HG03103 (cell line): ENCODE results near the gene ZCCHC24.

Experiments used
- ATAC-seq: cut with Tn5 transposase; IDR thresholded peaks from one replicate; pipeline ENCODE4 v1.9.1; 2021; ENCODE audit warnings: low read depth; ENCODE audit not compliant: unreplicated experiment

ZCCHC24 gene

GRCh38 chr10:79387466-79387973 is 57.9 kb downstream of the ZCCHC24 start:
- ATAC-seq = no peak

- ATAC-seq = no peak
Observed at GRCh38 chr10:79386637-79387465, 58.6 kb downstream of the ZCCHC24 start.

- no peak for ATAC-seq
Observed at GRCh38 chr10:79385804-79386531, 59.5 kb downstream of the ZCCHC24 start.

- ATAC-seq = no peak
Observed at GRCh38 chr10:79385392-79385795, 60.0 kb downstream of the ZCCHC24 start.

GRCh38 chr10:79384773-79385391 is 60.5 kb downstream of the ZCCHC24 start:
- ATAC-seq = no peak

- ATAC-seq = no peak
Observed at GRCh38 chr10:79383974-79384606, 61.3 kb downstream of the ZCCHC24 start.

GRCh38 chr10:79382491-79382941 is 62.9 kb downstream of the ZCCHC24 start:
- no peak for ATAC-seq

- ATAC-seq = no peak
Observed at GRCh38 chr10:79381804-79382221, 63.6 kb downstream of the ZCCHC24 start.

GRCh38 chr10:79380946-79381721 is 64.3 kb downstream of the ZCCHC24 start:
- no peak for ATAC-seq

GRCh38 chr10:79380125-79380945 is 65.1 kb downstream of the ZCCHC24 start:
- no peak for ATAC-seq

- ATAC-seq = no peak
Observed at GRCh38 chr10:79379512-79380124, 65.8 kb downstream of the ZCCHC24 start.

GRCh38 chr10:79378647-79379511 is 66.5 kb downstream of the ZCCHC24 start:
- ATAC-seq = no peak

- no peak for ATAC-seq
Observed at GRCh38 chr10:79378383-79378646, 67.1 kb downstream of the ZCCHC24 start.

- ATAC-seq = no peak
Observed at GRCh38 chr10:79377557-79378382, 67.7 kb downstream of the ZCCHC24 start.

GRCh38 chr10:79376751-79377556 is 68.5 kb downstream of the ZCCHC24 start:
- no peak for ATAC-seq

- no peak for ATAC-seq
Observed at GRCh38 chr10:79376078-79376628, 69.3 kb downstream of the ZCCHC24 start.
